Left colon (tissue), 2 donors: ENCODE measurements around the gene TLCD3B. TPM values are rescaled to one million over a fixed set of nuclear protein-coding genes. Genes with fewer than 3 reads are reported as not detected.
"Not testable (repeated sequence)": the region's sequence is repeated elsewhere in the genome, so short reads cannot be mapped to it uniquely, and the experiment has no call there.

Experiments used
- ATAC-seq: fragments of 200-7000 bp; cut with Tn5 transposase; one replicate; pipeline ENCODE4 v1.9.1; 2020; ENCODE audit warnings: mild to moderate bottlenecking, moderate library complexity
- DNase-seq, 2 donors: peaks; one replicate each; pipeline ENCODE4 v3.0.0-alpha.2; 2020
- intact Hi-C, 2 donors: fragments of 100-400 bp; cut with DNase I in 1 of 2; cut with micrococcal nuclease in 1 of 2; formaldehyde crosslinking; loops; one replicate each; pipeline versions ENCODE4 v1.11.2 to v1.14.0; 2022; cut with DNase I, micrococcal nuclease
- total RNA-seq, 2 donors: library from RNA; stranded (reverse); fragmentation: NEBNext Ultra II Directional; extraction: Animal tissue kit (Norgen Biotek cat#: 25700); gene quantifications; one replicate each; pipeline ENCODE4 v1.2.1, GENCODE V29; 2021
- donor health status: DM: no; HTN: no; CAD: no.
- donor health status: DM: yes; HTN: yes; CAD: no.

TLCD3B gene
- total RNA-seq, 2 donors from 2014 or later = 0.31 TPM; not detected in 1

- ATAC-seq (peak; percentile 11), DNase-seq (peak; percentile 81 to 83)
- intact Hi-C loops = no loop called here
Observed at GRCh38 chr16:30063893-30064728, 33.0 kb upstream of the TLCD3B start.

- intact Hi-C loops = no loop called here
- no peak for ATAC-seq
- DNase-seq = no peak
Observed at GRCh38 chr16:30063278-30063892, 32.3 kb upstream of the TLCD3B start.

GRCh38 chr16:30060836-30061554, 29.9 kb upstream of the TLCD3B start:
- ATAC-seq = no peak
- no peak for DNase-seq
- intact Hi-C loops = no loop called here

- DNase-seq (no peak), ATAC-seq (no peak)
- intact Hi-C loops = no loop called here
Observed at GRCh38 chr16:30060346-30060745, 29.3 kb upstream of the TLCD3B start.

GRCh38 chr16:30054959-30055553, 24.0 kb upstream of the TLCD3B start:
- peak; percentile 68 for ATAC-seq

GRCh38 chr16:30054451-30054850, 23.4 kb upstream of the TLCD3B start:
- ATAC-seq = no peak
- intact Hi-C loops = no loop called here
- no peak for DNase-seq

More at GRCh38 chr16:30054959-30055553, 24.0 kb upstream of the TLCD3B start:
- intact Hi-C loops = no loop called here
- DNase-seq = peak; percentile 39 to 68

GRCh38 chr16:30053376-30054015, 22.4 kb upstream of the TLCD3B start:
- intact Hi-C loops = no loop called here
- ATAC-seq (peak; percentile 7), DNase-seq (no peak)

- peak; percentile 92 for ATAC-seq
- peak; percentile 92 to 98 for DNase-seq
- intact Hi-C loops = no loop called here
Observed at GRCh38 chr16:30052671-30053372, 21.8 kb upstream of the TLCD3B start.

- no peak for ATAC-seq
- intact Hi-C loops = no loop called here
- no peak for DNase-seq
Observed at GRCh38 chr16:30051518-30051917, 20.4 kb upstream of the TLCD3B start.

- ATAC-seq (no peak), DNase-seq (no peak)
- intact Hi-C loops = no loop called here
Observed at GRCh38 chr16:30049871-30050270, 18.8 kb upstream of the TLCD3B start.

- ATAC-seq = no peak
- intact Hi-C loops = no loop called here
Observed at GRCh38 chr16:30046588-30046987, 15.5 kb upstream of the TLCD3B start.

GRCh38 chr16:30046178-30046577, 15.1 kb upstream of the TLCD3B start:
- intact Hi-C loops = no loop called here

More at GRCh38 chr16:30046588-30046987, 15.5 kb upstream of the TLCD3B start:
- no peak for DNase-seq

GRCh38 chr16:30041841-30042240, 10.8 kb upstream of the TLCD3B start:
- no peak for DNase-seq
- no peak for ATAC-seq
- intact Hi-C loops = no loop called here

More at GRCh38 chr16:30046178-30046577, 15.1 kb upstream of the TLCD3B start:
- no peak for DNase-seq
- no peak for ATAC-seq

GRCh38 chr16:30040690-30041089, 9.6 kb upstream of the TLCD3B start:
- ATAC-seq, intact Hi-C loops, DNase-seq: not testable (repeated sequence)

- DNase-seq (no peak), ATAC-seq (no peak)
- intact Hi-C loops = no loop called here
Observed at GRCh38 chr16:30040221-30040620, 9.2 kb upstream of the TLCD3B start.

GRCh38 chr16:30033270-30033669, 2.2 kb upstream of the TLCD3B start:
- ATAC-seq = no peak
- intact Hi-C loops = no loop called here
- no peak for DNase-seq

- ATAC-seq (peak; percentile 71), DNase-seq (peak in 1 of 2 donors; percentile 58)
- intact Hi-C loops = no loop called here
Observed at GRCh38 chr16:30032083-30032819, 1.2 kb upstream of the TLCD3B start.
